Measurements from ENCODE around the gene USP9Y. TPM values are rescaled to one million over a fixed set of nuclear protein-coding genes. Genes with fewer than 3 reads are reported as not detected.
A peak's percentile ranks its signal among the peaks of the same experiment; 100 is the strongest.
"Not testable (repeated sequence)": the region's sequence is repeated elsewhere in the genome, so short reads cannot be mapped to it uniquely, and the experiment has no call there.

USP9Y gene, protein sequence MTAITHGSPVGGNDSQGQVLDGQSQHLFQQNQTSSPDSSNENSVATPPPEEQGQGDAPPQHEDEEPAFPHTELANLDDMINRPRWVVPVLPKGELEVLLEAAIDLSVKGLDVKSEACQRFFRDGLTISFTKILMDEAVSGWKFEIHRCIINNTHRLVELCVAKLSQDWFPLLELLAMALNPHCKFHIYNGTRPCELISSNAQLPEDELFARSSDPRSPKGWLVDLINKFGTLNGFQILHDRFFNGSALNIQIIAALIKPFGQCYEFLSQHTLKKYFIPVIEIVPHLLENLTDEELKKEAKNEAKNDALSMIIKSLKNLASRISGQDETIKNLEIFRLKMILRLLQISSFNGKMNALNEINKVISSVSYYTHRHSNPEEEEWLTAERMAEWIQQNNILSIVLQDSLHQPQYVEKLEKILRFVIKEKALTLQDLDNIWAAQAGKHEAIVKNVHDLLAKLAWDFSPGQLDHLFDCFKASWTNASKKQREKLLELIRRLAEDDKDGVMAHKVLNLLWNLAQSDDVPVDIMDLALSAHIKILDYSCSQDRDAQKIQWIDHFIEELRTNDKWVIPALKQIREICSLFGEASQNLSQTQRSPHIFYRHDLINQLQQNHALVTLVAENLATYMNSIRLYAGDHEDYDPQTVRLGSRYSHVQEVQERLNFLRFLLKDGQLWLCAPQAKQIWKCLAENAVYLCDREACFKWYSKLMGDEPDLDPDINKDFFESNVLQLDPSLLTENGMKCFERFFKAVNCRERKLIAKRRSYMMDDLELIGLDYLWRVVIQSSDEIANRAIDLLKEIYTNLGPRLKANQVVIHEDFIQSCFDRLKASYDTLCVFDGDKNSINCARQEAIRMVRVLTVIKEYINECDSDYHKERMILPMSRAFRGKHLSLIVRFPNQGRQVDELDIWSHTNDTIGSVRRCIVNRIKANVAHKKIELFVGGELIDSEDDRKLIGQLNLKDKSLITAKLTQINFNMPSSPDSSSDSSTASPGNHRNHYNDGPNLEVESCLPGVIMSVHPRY (N-terminal part only)
- 26.9 and 30.1 TPM in 2 replicates for total RNA-seq
- polyA plus RNA-seq (2012): 11.2 TPM

DNA sequence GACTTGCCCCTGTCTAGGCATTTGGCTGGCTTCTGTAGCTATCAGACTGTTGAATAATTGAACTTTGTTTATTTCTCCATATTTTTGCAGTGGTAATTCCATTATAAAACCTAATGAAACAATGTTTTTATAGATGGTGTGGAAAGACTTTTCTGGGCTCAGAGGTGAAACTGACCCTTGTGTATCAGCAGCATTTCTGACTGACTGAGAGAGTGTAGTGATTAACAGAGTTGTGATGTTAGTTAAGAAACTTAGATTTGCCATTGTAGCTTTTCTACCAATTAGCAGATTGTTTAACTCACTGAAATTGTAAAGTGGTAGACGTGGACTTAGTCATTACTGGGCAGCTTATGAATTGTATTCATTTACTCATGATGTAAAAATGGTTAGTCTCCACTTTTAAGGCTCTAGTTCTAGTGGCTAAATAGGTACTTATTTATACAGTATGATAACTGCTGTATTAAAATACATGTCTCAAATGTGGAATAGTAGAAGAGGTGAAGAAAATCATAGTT lies at the start of gene USP9Y:
Gene USP9Y (plus strand): TSS at position 51 of the 515 bp plus-strand sequence. CDS start 8,217 bp downstream, outside the sequence.
- no peak for DNase-seq (ENCODE audit: low read depth)

DNA sequence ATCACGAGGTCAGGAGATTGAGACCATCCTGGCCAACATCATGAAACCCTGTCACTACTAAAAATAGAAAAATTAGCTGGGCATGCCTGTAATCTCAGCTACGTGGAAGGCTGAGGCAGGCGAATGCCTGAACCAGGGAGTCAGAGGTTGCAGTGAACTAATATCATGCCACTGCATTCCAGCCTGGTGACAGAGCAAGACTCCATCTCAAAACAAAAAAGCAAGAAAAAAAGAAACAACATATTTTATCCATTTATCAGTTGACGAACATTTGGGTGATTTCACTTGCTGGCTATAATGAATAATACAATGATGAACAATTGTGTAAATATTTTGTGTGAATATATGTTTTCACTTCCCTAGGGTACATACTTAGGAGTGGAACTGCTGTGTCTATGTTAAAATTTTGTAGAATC lies 49.4 kb upstream of the USP9Y start:
- DNase-seq (ENCODE audit: low read depth): peak; percentile 81

DNA sequence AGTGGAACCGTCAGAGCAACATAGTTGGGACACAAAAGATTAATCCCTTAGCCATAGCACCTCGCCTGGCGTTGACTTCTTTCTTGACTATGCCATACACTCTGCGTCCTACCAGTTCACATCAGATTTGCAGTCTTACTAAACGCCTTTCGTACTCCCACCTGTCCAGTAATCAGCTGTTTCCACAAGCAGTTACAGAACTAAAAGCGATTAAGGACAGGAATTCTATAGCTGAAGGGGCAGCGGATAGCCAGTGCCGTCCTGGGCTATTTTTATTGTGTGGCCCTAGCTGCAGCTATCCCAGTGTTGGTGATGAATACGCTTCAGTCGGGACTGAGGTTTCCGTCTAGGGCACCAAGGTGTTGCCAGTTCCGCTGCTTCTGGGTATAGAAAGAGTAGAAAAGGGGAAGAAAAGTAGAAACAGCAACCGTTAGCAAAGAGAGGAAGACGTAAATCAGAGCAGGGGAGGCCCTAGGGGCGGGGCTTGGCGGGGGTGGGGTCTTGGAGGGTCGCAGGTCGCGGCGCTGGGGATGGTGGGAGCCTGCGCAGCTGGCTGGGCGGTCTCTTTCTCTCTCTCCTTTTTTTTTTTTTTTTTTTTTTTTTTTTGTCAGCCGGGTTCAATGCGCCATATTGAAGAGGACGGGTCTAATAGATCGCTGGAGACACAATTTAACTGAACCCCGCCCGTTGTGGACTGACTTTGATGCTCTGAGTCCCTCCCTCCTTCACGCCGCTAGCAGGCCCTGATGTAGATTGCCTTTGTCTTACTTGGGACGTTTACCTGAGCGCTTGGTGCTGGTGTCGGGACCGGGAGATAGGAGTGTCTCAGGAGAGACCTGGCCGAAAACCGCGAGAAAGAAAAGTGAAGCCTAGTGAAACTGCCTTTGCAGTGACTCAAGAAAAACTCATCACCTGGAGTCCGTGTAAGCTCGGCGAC lies 39.0 kb upstream of the USP9Y start:
- DNase-seq (ENCODE audit: low read depth): peak; percentile 70

DNA sequence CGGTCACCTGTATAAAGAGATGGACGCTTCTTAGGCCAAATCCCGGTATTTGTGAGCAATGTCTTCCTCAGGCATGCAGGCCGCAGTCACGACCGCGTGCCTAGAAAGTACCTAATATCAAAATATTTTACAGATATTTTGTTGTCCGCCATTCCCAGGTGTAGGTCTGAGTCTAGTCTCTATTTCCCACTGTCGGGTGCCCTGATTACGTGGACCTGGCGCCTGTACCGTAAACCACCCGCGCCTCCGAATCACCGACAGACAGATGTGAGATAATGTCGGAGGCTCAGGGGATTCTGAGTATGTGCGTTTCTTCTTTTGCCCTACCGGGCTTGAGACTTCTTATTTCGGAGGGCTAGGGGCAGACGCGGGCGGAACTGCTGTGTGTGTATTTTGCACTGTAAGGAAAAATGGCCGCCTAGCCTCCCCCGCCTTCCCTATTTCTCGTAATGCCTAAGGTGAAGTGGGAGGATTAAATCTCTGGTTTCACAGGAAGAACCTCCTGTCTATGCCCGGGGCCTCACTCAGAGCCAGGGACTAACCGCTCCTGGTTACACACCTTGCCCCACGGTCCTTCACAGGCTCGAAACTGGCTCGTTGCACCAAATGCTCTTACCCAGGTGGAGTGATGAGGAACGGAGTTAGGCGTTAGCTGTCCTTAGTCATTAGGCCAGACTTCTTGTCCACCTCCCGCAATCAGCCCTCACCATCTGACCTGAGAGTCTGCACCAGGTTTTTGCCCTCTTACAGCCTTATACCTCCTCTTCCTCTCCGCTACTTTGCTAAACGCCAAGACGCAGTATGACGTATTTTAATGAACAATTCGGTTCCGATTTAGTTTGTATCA lies 38.1 kb upstream of the USP9Y start:
- DNase-seq (ENCODE audit: low read depth): peak; percentile 22

DNA sequence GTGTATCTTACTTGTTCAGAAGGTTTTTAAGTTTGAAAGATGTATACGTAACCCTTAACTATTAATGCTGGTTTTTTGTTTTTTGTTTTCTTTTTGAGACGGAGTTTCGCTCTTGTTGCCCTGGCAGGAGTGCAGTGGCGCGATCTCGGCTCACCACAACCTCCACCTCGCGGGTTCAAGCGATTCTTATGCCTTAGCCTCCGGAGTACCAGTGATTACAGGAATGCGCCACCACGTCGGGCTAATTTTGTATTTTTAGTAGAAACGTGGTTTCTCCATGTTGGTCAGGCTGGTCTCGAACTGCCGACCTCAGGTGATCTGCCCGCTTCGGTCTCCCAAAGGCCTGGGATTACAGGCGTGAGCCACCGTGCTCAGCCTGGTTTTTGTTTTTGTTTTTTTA lies 37.2 kb upstream of the USP9Y start:
- not testable (repeated sequence) for DNase-seq (ENCODE audit: low read depth)

DNA sequence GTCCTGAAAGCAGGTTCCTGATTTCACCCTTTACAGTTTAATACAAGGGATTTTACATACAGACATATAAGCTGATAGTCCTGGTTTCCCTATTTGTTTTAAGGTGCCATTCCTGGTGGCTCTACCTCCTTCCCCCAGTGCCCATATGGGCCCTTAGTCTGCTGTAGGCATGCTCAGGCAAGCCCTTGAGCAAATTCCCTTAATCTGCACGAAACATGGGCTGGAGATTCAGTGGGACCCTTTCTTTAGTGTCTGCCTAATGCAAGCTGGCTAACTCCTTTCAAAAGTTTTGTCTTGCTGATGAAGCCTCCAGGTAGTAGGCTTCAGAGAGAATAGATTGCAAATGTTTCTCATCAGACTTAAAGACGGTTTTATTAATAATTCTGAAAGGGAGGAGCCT lies 22.9 kb upstream of the USP9Y start:
- DNase-seq (ENCODE audit: low read depth): no peak

DNA sequence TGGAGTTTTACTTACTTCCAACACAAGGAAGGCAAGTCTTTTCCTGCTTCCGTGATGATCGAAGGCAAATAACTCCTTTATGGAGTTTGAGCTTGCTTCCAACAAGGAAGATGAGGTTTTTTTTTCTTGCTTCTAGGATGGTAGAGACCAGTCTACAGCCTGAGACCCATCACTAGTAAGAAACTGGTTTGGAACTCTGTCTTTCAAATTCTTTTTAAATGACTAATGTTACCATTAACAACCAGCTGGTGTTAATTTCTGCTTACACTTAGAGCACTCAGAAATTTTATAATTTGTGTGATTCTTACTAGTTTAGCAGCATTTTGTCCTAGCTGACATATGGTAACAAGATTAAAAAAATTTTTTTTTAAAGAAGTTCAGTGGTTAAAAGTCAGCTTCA lies 19.5 kb upstream of the USP9Y start:
- DNase-seq (ENCODE audit: low read depth): peak; percentile 19

DNA sequence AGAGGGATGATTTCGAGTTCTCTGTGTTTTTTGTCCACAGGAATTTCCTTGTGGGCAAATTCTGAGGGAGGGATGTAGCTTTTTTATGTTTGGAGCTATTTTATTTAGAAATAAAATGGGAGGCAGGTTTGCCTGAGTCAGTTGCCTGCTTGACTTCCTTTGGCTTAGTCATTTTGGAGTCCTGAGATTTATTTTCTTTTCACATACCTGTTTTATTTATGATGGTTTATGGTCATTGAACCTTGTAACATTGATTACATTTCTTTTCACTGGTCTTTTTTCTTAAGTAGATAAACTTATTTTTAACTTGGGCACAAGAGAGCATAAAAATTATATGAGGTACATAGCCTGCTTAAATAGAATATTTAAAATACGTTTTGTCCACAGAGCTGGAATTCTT lies 12.7 kb upstream of the USP9Y start:
- DNase-seq (ENCODE audit: low read depth): no peak

DNA sequence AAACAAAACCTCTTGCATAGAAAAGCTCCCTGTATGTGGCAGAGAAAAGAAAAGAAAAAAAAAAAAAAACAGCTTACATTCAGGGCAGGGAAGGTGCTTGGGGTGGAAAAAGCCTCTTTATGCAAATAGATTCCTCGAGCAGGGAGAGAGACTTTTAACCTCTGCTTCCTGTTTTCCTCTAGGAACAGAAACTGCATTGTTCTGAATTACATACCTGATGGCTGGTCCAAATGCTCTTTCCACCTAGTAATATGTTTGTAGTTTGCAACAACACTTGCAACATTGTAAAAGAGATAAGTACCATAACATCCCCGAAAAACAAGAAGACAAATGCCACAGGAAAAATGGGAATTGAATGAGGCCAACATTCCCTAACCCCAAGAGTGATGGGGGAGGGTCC lies 944 bp upstream of the USP9Y start:
- no peak for DNase-seq (ENCODE audit: low read depth)

DNA sequence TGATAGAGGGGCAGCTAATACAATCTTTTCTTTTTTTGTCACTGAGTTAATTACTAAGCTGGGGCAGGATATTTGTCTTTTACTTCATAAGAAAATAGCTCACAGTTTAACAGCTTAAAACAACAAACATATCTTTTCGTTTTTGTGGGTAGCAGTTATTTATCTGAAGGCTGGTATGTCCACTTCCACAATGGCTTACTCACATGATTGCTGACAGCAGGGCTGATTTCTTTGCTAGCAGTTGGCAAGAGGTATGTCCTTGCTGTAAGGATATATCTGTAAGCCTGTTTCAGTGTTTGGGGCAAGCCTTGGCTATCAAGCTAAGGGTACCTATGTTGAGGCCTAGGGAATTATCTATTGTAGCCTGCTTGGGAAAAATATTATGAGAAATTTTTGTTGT lies 1.1 kb downstream of the USP9Y start:
- DNase-seq (ENCODE audit: low read depth): peak; percentile 49

DNA sequence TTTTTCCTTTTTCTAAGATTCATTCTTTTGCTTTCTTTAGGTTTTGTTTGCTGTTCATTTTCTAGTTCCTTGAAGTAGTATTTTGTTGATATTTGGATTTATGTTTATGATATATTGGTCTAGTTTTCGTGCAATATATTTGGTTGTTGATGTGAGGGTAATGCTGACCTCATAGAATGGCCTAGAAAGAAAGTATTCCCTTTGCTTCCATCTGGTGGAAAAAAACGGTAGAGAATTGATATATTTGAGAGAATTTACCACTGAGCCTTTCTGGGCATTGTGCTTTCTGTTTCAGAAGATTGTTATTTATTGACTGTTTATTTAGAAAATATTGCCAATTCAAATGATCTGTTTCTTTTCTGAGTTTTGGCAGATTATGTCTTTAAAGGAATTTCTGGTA lies 9.4 kb downstream of the USP9Y start:
- DNase-seq (ENCODE audit: low read depth): peak; percentile 16

DNA sequence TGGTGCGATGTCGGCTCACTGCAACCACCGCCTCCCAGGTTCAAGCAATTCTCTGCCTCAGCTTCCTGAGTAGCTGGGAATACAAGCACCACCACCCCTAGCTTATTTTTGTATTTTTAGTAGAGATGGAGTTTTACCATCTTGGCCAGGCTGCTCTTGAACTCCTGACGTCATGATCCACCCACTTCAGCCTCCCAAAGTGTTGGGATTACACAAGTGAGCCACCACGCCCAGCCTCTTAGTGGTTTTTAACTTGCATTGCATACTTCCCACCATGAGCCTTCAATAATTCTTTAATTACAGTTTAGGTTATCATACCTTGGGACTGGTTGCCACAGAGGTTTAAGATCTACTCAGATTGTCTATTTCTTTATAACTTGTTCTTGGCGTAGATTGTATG lies 14.3 kb downstream of the USP9Y start:
- DNase-seq (ENCODE audit: low read depth): no peak

DNA sequence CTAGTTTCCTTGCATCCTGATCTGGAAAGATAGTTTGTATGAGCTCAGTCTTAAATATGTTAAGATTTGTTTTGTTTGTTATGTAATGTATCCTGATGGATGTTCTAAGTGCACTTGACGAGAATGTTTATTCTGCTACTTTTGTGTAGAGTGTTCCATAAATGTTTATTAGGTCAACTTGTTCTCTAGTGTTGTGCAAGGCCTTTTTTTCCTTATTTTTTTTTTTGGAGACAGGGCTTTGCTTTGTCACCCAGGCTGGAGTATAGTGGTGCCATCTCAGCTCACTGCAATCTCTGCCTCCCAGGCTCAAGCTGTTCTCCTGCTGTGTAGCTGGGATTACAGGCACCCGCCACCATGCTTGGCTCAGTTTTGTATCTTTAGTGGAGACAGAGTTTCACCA lies 28.7 kb downstream of the USP9Y start:
- no peak for DNase-seq (ENCODE audit: low read depth)

DNA sequence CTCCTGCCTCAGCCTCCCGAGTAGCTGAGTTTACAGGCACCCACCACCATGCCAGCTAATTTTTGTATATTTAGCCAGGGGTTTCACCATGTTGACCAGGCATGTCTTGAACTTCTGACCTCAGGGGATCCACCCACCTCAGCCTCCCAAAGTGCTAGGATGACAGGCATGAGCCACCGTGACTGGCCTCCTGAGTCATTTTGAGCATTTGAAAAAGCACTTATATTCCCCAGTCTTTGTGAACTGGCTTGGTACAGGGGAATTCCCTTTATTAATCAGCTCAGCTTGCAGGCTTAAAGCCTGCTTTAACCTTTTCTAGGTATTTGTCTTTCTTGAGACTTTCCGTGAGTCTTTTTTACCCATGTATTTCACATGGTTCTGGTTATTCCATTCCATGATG lies 32.6 kb downstream of the USP9Y start:
- DNase-seq (ENCODE audit: low read depth): peak; percentile 20

DNA sequence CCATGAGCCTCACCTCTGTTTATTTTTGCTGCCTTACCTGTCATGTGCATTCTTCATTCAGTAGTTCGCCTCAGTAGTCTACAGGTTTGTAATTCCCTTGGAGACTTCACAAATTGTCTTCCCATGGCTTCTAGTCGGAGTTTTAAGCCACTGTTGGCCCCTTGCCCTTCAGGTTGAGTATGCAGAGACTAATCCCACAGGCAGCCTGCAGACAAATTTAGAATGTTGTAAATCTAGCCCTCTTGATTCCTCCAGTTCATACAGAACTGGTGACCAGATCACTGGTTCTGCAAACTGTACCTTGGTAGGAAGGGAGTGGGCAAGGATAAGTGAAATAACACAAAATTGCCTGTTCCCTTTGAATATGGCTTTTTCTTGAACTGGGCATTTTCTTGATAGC lies 33.0 kb downstream of the USP9Y start:
- DNase-seq (ENCODE audit: low read depth): peak; percentile 53

DNA sequence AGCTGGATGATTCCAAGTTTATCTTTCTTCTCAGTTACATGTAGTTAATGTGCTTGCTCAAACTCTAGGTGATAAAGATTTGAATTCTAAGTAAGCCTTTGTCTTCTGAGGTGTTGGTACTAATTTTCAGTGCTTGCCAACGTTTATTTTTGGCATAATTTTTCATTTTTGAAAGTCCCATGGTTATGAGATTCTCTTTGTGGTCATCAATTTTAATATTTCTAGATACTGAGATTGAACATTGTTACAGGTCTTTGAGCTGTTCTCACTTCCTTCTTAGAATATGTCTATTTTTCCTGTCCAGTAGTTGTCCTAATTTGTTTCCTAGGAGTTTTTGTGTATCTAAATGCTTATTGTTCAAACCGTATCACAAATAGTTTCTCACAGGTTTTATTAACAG lies 40.4 kb downstream of the USP9Y start:
- DNase-seq (ENCODE audit: low read depth): no peak

DNA sequence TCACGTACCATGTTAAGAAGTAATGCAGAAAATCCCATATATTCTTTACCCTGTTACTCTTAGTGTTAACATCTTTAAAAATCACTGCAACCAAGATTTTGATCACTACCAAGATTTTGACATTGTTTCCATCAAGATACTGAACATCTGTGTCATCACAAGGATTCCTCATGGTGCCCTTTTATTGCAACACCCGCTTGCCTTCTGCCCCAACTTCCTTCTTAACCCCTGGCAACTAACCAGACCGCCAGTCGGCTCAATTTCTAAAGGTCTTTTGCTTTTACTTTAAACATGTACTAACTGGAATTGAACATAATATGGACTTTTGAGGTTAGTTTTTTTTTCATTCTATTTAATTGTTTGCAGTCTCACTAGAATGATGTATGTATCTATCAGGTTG lies 41.7 kb downstream of the USP9Y start:
- no peak for DNase-seq (ENCODE audit: low read depth)

DNA sequence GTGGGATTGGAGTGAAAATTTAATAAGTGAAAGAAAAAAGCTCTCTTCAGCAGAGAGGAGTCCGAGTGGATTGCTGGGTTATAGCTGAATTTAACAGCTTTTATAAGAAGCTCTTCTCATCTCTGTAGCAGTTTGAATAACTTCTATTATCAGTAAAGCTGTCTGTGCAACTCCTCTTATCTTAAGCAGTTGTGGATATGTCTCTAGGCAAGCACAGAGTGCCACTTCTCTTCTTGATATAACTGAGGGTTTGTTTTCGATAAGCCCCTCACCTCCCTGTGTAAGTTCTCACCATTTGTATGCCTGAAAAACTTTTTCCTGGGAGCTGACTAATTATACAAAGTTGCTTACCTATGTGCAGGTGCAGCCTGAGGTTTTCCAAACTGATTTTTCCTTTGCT lies 43.1 kb downstream of the USP9Y start:
- DNase-seq (ENCODE audit: low read depth): no peak

DNA sequence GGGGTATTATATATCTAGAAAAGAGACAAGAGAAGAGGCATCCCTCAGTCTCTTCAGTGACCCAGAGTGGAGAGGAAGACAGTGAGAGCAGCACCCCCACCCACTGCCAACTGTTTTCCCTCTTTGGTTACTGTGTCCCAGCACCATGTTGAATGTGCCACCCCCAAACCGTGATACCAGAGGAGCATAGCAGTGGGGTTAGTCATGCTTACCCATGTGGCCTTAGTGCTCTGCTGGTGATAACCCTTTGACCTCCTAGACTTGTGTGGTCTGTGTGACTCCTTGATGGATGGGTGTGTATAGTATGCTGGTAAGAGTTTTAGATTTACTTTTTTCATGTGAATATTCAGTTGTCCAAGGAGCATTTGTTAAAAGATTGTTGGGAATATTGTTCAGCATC lies 48.3 kb downstream of the USP9Y start:
- DNase-seq (ENCODE audit: low read depth): peak; percentile 17

DNA sequence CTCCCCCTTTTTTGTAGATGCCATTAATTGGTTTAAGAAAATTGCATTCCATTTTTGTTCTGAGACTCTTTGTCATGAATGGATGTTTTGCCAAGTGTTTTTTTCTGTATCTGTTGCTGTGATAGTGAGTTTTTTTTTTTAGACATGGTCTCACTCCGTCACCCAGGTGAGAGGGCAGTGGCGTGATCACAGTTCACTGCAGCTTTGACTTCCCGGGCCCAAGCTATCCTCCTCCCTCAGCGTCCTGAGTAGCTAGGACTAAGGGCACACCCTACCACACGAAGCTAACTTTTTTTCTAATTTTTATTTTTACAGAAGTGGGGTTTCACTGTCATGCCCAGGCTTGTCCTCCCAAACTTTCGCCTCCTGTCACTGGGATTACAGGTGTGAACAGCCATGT lies 51.8 kb downstream of the USP9Y start:
- no peak for DNase-seq (ENCODE audit: low read depth)
